Sigmoid colon (tissue), 7 donors: ENCODE results near the gene GRID1. TPM values are rescaled to one million over a fixed set of nuclear protein-coding genes. Genes with fewer than 3 reads are reported as not detected.

Experiments
- DNase-seq: peaks from one replicate; pipeline ENCODE4 v3.0.0-alpha.2; 2019
- H3K27ac ChIP-seq, 4 donors: fragments of 200-600 bp; sonication (generic); one replicate each; pipeline ENCODE4 v1.5.1; 2016 to 2019; ENCODE audit warnings: mild to moderate bottlenecking in 1 of 4
- H3K27me3 ChIP-seq, 3 donors: fragments of 200-600 bp; sonication (generic); one replicate each; pipeline ENCODE4 v1.5.1; 2019; ENCODE audit warnings: mild to moderate bottlenecking in 1 of 3
- H3K36me3 ChIP-seq, 4 donors: fragments of 200-600 bp; sonication (generic); one replicate each; pipeline ENCODE4 v1.5.1; 2016 to 2019
- H3K4me1 ChIP-seq, 4 donors: fragments of 200-600 bp; sonication (generic); one replicate each; pipeline ENCODE4 v1.5.1; 2017 to 2019
- H3K4me3 ChIP-seq, 4 donors: fragments of 200-600 bp; sonication (generic); one replicate each; pipeline ENCODE4 v1.5.1; 2017 to 2019; ENCODE audit warnings: mild to moderate bottlenecking in 2 of 4, moderate library complexity in 1 of 4
- H3K9me3 ChIP-seq, 4 donors: fragments of 200-600 bp in 3 of 4; sonication (generic) in 3 of 4; one replicate each; pipeline versions ENCODE4 v1.5.1 to v1.6.1; 2013 to 2019
- CTCF ChIP-seq, 4 experiments: fragments of 450-650 bp in 3 of 4; fragments of 200-600 bp in 1 of 4; IDR thresholded peaks; one replicate each; pipeline ENCODE4 v1.5.1; 2016 to 2019; ENCODE audit warnings: antibody characterized with exemption in 4 of 4, mild to moderate bottlenecking in 3 of 4, moderate library complexity in 2 of 4
- EP300 ChIP-seq, 4 donors: sonication (generic); formaldehyde crosslinking; IDR thresholded peaks; one replicate each; pipeline ENCODE4 v1.6.1; 2017; ENCODE audit warnings: antibody characterized with exemption in 4 of 4
- POLR2A ChIP-seq, 2 donors: fragments of 450-650 bp; IDR thresholded peaks; one replicate each; pipeline ENCODE4 v1.6.1; 2016; ENCODE audit warnings: antibody characterized with exemption in 2 of 2, mild to moderate bottlenecking in 2 of 2, moderate library complexity in 2 of 2
- POLR2AphosphoS5 ChIP-seq, 4 donors: sonication (generic); formaldehyde crosslinking; IDR thresholded peaks; one replicate each; pipeline ENCODE4 v1.6.1; 2017; ENCODE audit warnings: antibody characterized with exemption in 4 of 4
- WGBS, 2 donors: extraction: QIAGEN DNeasy Blood & Tissue Kit; methylation state at CpG; one replicate each; pipeline ENCODE4 v1.1.7; 2013; 5-methylcytosine and 5-hydroxymethylcytosine counted together
- intact Hi-C: fragments of 100-400 bp; cut with DNase I; formaldehyde crosslinking; loops from one replicate; pipeline ENCODE4 v1.15.1; 2023
- polyA plus RNA-seq, 3 donors: library from polyadenylated mRNA; stranded (reverse); fragments of 200-250 nt; gene quantifications; one replicate each; pipeline ENCODE4 v1.2.3, GENCODE V29; 2013
- total RNA-seq, 4 donors: library from RNA; depleted of rRNA; stranded (reverse); fragments of >200 nt; gene quantifications; one replicate each; pipeline ENCODE4 v1.1.0, GENCODE V29; 2016
- donor health status: healthy with polysubstance abuse.
- donor health status: Bipolar disorder and iron deficiency.
- donor health status: healthy.

GRID1 gene
- total and polyA plus RNA-seq, 7 donors, result 0.66 to 4.7 (median 1.1) TPM; not detected in 2

GRCh38 chr10:85673270-85673669, 693.3 kb downstream of the GRID1 start:
- DNase-seq, result no peak
- 72 to 77% methylated on average over 1 of the region's 1 CpG for WGBS, 2 donors
- Histone ChIP-seq H3K36me3 (no peaks in the 10 kb centered on the region), H3K4me1 (no peaks in the 10 kb centered on the region), H3K27me3 (no peaks in the 10 kb centered on the region), H3K27ac (no peak overlapping the region), H3K4me3 (no peak overlapping the region), H3K9me3 (peaks cover 0 to 5% (median 1%) of the 10 kb centered on the region in 4 donors)
- intact Hi-C loops, result no loop called here
- TF ChIP-seq POLR2A (IDR thresholded peaks at IDR 0.05) (no peak), POLR2AphosphoS5 (IDR thresholded peaks at IDR 0.05) (no peak), CTCF (IDR thresholded peaks at IDR 0.05) (no peak), EP300 (IDR thresholded peaks at IDR 0.05) (no peak)

GRCh38 chr10:85671530-85671929, 695.1 kb downstream of the GRID1 start:
- peaks cover 0 to 5% (median 1%) of the 10 kb centered on the region in 4 donors for H3K9me3 ChIP-seq
- WGBS, 2 donors, result 80 to 95% methylated on average over 1 of the region's 1 CpG
- no peaks in the 10 kb centered on the region for H3K4me1 ChIP-seq
- H3K27me3 ChIP-seq, result no peaks in the 10 kb centered on the region
- DNase-seq, result no peak
- no peak overlapping the region for H3K27ac ChIP-seq
- intact Hi-C loops, result no loop called here
- TF ChIP-seq POLR2AphosphoS5 (IDR thresholded peaks at IDR 0.05), result no peak
- H3K36me3 ChIP-seq, result no peaks in the 10 kb centered on the region
- no peak overlapping the region for H3K4me3 ChIP-seq

GRCh38 chr10:85668522-85668921, 698.1 kb downstream of the GRID1 start:
- peaks cover 0 to 5% (median 0%) of the 10 kb centered on the region in 4 donors for H3K9me3 ChIP-seq
- no peak for DNase-seq
- TF ChIP-seq POLR2A (IDR thresholded peaks at IDR 0.05), result no peak
- TF ChIP-seq EP300 (IDR thresholded peaks at IDR 0.05), result no peak
- TF ChIP-seq CTCF (IDR thresholded peaks at IDR 0.05), result no peak
- no peak for TF ChIP-seq POLR2AphosphoS5 (IDR thresholded peaks at IDR 0.05)
- no peaks in the 10 kb centered on the region for H3K4me1 ChIP-seq
- WGBS, 2 donors, result 89 to 94% methylated on average over 1 of the region's 1 CpG
- intact Hi-C loops, result no loop called here
- no peaks in the 10 kb centered on the region for H3K36me3 ChIP-seq
- no peaks in the 10 kb centered on the region for H3K27me3 ChIP-seq
- H3K27ac ChIP-seq, result no peak overlapping the region
- no peak overlapping the region for H3K4me3 ChIP-seq

- intact Hi-C loops, result no loop called here
- H3K27ac ChIP-seq, result no peak overlapping the region
- TF ChIP-seq EP300 (IDR thresholded peaks at IDR 0.05) (no peak), POLR2A (IDR thresholded peaks at IDR 0.05) (no peak), POLR2AphosphoS5 (IDR thresholded peaks at IDR 0.05) (no peak), CTCF (IDR thresholded peaks at IDR 0.05) (no peak)
- H3K9me3 ChIP-seq, result peaks cover 0 to 2% (median 0%) of the 10 kb centered on the region in 4 donors
- H3K36me3 ChIP-seq, result no peaks in the 10 kb centered on the region
- 51 to 52% methylated on average over 5 of the region's 5 CpGs for WGBS, 2 donors
- no peak overlapping the region for H3K4me3 ChIP-seq
- DNase-seq, result no peak
- H3K4me1 ChIP-seq, result no peaks in the 10 kb centered on the region
- no peaks in the 10 kb centered on the region for H3K27me3 ChIP-seq
Observed at GRCh38 chr10:85667638-85668233, 698.9 kb downstream of the GRID1 start.

GRCh38 chr10:85666987-85667386, 699.6 kb downstream of the GRID1 start:
- H3K27me3 ChIP-seq, result no peaks in the 10 kb centered on the region
- TF ChIP-seq POLR2AphosphoS5 (IDR thresholded peaks at IDR 0.05), result no peak
- 86 to 88% methylated on average over 6 of the region's 6 CpGs for WGBS, 2 donors
- H3K4me3 ChIP-seq, result no peak overlapping the region
- no peaks in the 10 kb centered on the region for H3K36me3 ChIP-seq
- H3K9me3 ChIP-seq, result no peaks in the 10 kb centered on the region
- intact Hi-C loops, result no loop called here
- no peak for DNase-seq
- no peaks in the 10 kb centered on the region for H3K4me1 ChIP-seq
- H3K27ac ChIP-seq, result no peak overlapping the region

- intact Hi-C loops, result no loop called here
- H3K27me3 ChIP-seq, result no peaks in the 10 kb centered on the region
- no peaks in the 10 kb centered on the region for H3K4me1 ChIP-seq
- H3K36me3 ChIP-seq, result no peaks in the 10 kb centered on the region
- H3K27ac ChIP-seq, result no peak overlapping the region
- H3K9me3 ChIP-seq, result no peaks in the 10 kb centered on the region
- TF ChIP-seq POLR2AphosphoS5 (IDR thresholded peaks at IDR 0.05) (no peak), POLR2A (IDR thresholded peaks at IDR 0.05) (no peak), CTCF (IDR thresholded peaks at IDR 0.05) (no peak), EP300 (IDR thresholded peaks at IDR 0.05) (no peak)
- no peak for DNase-seq
- no peak overlapping the region for H3K4me3 ChIP-seq
- WGBS, 2 donors, result 72 to 86% methylated on average over 2 of the region's 2 CpGs
Observed at GRCh38 chr10:85666102-85666501, 700.5 kb downstream of the GRID1 start.
